ENCODE data around the gene HOXA2.

Gene HOXA2

GRCh38 chr7:27141137-27141922 is 38.8 kb upstream of the HOXA2 start:
- no peak for DNase-seq

- no peak for DNase-seq
Measured at GRCh38 chr7:27140126-27140857, 37.8 kb upstream of the HOXA2 start.

GRCh38 chr7:27139334-27140125 is 37.0 kb upstream of the HOXA2 start:
- no peak for DNase-seq

GRCh38 chr7:27138985-27139333 is 36.5 kb upstream of the HOXA2 start:
- DNase-seq = no peak

- no peak for DNase-seq
Measured at GRCh38 chr7:27138472-27138871, 36.0 kb upstream of the HOXA2 start.

GRCh38 chr7:27137640-27138315 is 35.3 kb upstream of the HOXA2 start:
- no peak for DNase-seq

GRCh38 chr7:27134392-27134791 is 31.9 kb upstream of the HOXA2 start:
- no peak for DNase-seq

- no peak for DNase-seq
Measured at GRCh38 chr7:27133409-27134231, 31.1 kb upstream of the HOXA2 start.

GRCh38 chr7:27132978-27133377 is 30.5 kb upstream of the HOXA2 start:
- DNase-seq = no peak

GRCh38 chr7:27132214-27132613 is 29.7 kb upstream of the HOXA2 start:
- DNase-seq = no peak

GRCh38 chr7:27131390-27131819 is 28.9 kb upstream of the HOXA2 start:
- no peak for DNase-seq

GRCh38 chr7:27130540-27131389 is 28.3 kb upstream of the HOXA2 start, which contains the start of gene HOXA4:
Gene HOXA4 (minus strand): TSS chr7:27130757. CDS start chr7:27130733, 24 bp downstream.
- no peak for DNase-seq

GRCh38 chr7:27129729-27130539 is 27.5 kb upstream of the HOXA2 start:
- DNase-seq = no peak

- DNase-seq = no peak
Measured at GRCh38 chr7:27128776-27129728, 26.6 kb upstream of the HOXA2 start.

GRCh38 chr7:27128034-27128433 is 25.6 kb upstream of the HOXA2 start:
- no peak for DNase-seq

- DNase-seq = no peak
Measured at GRCh38 chr7:27126596-27127327, 24.3 kb upstream of the HOXA2 start.

GRCh38 chr7:27125986-27126394 is 23.5 kb upstream of the HOXA2 start:
- no peak for DNase-seq

Data from NCI-H2029 (cell line).